ENCODE data around the gene TMUB2. TPM values are rescaled to one million over a fixed set of nuclear protein-coding genes. Genes with fewer than 3 reads are reported as not detected.

Gene TMUB2
- total RNA-seq, 2 experiments from 2014 or later, result 36.6 to 37.1 TPM

DNA sequence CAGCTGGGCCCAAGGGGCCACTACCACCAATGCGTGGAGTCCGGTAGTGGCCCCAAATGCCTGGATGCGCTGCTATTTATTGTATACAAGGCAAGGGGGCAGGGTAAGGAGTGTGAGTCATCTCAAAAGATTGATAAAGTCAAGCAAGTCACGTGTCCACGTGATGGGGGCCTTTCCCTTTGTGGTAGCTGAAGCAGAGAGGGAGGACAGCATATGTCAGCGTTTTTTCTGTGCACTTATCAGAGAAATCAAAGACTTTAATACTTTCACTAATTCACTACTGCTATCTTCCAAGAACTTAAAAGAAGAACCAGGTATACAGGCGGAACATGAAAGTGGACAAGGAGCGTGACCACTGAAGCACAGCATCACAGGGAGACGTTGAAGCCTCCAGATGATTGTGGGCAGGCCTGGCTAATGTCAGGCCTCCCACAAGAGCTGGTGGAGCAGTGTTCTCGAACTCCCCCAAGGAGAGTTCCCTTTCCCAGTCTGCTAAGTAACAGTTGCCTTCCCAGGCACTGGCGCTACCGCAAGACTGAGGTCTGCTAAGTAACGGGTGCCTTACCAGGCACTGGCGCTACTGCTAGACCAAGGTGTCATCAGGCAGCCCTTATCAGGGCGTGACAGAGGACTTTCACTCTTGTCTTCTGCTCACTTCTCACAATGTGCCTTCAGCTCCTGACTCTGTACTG, 27.1 kb upstream of the TMUB2 start:
- Mint-ChIP-seq H3K4me1 (peaks cover 5% of the 10 kb centered on the region), H3K9me3 (no peaks in the 10 kb centered on the region), H3K4me3 (no peak overlapping the region), H3K27me3 (no peaks in the 10 kb centered on the region), H3K27ac (no peak overlapping the region), H3K36me3 (ENCODE audit: low read depth) (peaks cover 11% of the 10 kb centered on the region)
- ChIA-PET POLR2A (no interaction called here), CTCF (interaction anchor here (0.8 to 2.3 kb wide), 4 partner anchors 9 to 47 kb away, joined by 3 to 8 read pairs (median 5); no protein-coding TSS in a partner anchor)
- no peak for DNase-seq

DNA sequence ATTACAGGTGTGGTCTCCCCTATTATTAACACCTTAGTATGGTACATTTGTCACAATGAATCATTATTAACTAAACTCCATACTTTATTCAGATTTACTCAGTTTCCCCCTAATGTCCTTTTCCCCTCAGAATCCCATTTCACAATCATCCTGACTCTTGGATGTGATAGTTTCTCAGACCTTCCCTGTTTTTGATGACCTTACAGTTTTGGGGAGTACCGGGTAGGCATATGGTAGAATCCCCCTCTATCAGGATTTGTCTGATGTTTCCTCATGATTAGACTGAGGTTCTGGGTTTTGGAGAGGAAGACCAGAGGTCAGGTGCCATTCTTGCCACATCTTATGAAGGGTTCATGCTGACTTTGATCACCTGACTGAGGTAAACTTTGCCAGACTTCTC, 22.3 kb upstream of the TMUB2 start:
- DNase-seq, result no peak
- no peak overlapping the region for H3K27ac Mint-ChIP-seq
- no peaks in the 10 kb centered on the region for H3K27me3 Mint-ChIP-seq
- no peak overlapping the region for H3K4me3 Mint-ChIP-seq
- ChIA-PET POLR2A (no interaction called here), CTCF (no interaction called here)
- peaks cover 7% of the 10 kb centered on the region for H3K36me3 Mint-ChIP-seq (ENCODE audit: low read depth)
- peaks cover 14% of the 10 kb centered on the region for H3K4me1 Mint-ChIP-seq
- H3K9me3 Mint-ChIP-seq, result no peaks in the 10 kb centered on the region

DNA sequence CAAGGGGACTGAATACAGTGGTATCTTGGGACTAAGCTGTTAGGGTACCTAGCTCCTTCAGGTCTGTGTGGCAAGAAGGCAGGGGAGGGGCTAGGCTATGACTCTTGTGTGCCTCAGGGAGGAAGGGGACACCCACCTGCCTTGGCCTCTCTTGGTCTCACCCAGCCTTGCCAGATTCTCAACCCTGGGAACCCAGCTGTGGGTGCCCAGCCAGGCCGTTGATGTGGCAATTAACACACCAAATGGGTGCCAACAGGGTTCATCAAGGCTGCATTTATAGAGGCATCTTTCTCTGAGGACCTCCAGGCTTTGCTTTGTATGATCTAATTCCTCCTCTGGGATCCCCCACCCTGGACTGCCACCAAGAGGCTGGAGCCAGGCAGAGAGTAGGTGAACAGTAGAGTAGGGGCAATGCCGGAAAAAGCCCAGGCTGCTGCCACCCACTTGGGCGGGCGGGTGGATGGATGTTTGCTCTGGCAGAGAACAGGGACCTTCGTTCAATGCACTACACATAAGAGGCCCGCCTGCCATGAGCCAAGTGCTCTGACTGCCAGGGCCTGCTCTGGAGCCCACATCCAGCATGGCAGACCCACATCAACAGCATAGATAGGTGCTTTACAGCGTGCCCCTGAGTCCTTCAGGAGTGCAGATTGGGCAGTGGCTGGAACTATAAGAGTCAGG, 19.5 kb upstream of the TMUB2 start:
- no peaks in the 10 kb centered on the region for H3K9me3 Mint-ChIP-seq
- peaks cover 12% of the 10 kb centered on the region for H3K4me1 Mint-ChIP-seq
- no peak overlapping the region for H3K4me3 Mint-ChIP-seq
- H3K36me3 Mint-ChIP-seq (ENCODE audit: low read depth), result no peaks in the 10 kb centered on the region
- H3K27ac Mint-ChIP-seq, result no peak overlapping the region
- CTCF ChIA-PET, result interaction anchor here (0.6 to 2.4 kb wide), 4 partner anchors 12 to 333 kb away, joined by 3 to 11 read pairs (median 6); partner anchors contain the start of gene TMUB2
- no peak for DNase-seq
- POLR2A ChIA-PET, result no interaction called here
- H3K27me3 Mint-ChIP-seq, result no peaks in the 10 kb centered on the region

DNA sequence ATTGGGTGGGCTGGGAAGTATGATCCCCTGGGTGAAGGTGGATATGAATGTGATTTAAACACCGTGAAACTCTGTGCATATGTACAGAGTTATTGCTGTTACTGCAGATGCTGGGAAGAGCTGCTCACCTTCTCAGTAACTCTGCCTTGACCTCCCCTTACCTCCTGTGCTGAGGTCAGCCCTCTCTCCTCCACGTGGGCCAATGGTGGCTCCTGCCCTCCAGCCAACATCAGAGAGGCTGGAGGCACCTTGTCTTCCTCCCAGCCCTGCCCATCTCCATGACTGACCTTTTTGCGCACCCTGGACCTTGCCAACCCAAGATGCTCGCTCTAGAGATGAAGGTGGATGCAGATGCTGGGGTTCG, 16.7 kb upstream of the TMUB2 start:
- peak overlapping the region; percentile 64 for H3K27ac Mint-ChIP-seq
- no peak overlapping the region for H3K4me3 Mint-ChIP-seq
- H3K27me3 Mint-ChIP-seq, result no peaks in the 10 kb centered on the region
- peaks cover 12% of the 10 kb centered on the region for H3K4me1 Mint-ChIP-seq
- no peaks in the 10 kb centered on the region for H3K36me3 Mint-ChIP-seq (ENCODE audit: low read depth)
- DNase-seq, result no peak
- POLR2A ChIA-PET, result no interaction called here
- no peaks in the 10 kb centered on the region for H3K9me3 Mint-ChIP-seq
- CTCF ChIA-PET, result interaction anchor here (1.7 kb wide), 1 partner anchor 47 kb away, joined by 4 read pairs; the partner anchor contains the start of gene HDAC5

DNA sequence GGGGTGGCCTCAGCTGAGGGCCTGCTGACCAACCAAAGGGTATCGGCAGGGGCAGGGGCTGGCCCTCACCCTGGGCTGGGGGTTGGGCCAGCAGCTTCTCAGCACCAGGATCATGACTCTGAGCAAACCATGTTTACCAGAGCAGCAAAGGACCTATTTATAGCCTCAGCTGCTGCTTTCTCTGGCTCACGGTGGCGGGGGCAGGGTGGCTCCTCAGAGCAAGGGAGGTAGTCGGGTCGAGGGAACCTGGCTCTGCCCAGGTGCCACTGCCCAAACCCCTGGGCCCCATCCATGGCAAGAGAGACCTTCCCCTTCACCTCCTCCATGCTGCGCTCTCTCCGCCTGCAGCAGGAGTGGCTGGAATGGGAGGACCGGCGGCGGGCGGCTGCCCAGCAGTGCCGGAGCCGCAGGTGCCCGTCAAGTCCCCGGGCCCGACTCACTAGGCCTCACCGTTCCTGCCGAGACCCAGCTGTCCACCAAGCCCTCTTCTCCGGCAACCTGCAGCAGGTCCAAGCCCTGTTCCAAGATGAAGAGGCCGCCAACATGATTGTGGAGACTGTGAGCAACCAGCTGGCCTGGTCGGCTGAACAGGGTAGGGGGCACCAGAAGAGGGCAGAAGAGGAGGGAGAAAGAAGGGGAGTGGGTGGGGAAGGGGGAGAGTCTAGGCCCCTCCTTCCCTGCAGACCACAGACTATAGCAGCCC, 16.1 kb upstream of the TMUB2 start, which contains the start of gene ASB16:
Gene ASB16 (plus strand): TSS at position 206 of the 703 bp plus-strand sequence. CDS start 86 bp downstream, at position 292.
- Mint-ChIP-seq H3K36me3 (ENCODE audit: low read depth) (peaks cover 4% of the 10 kb centered on the region), H3K4me1 (peaks cover 12% of the 10 kb centered on the region), H3K4me3 (no peak within 1 kb of the TSS), H3K27ac (peak within 1 kb of the TSS; percentile 64), H3K27me3 (no peaks in the 10 kb centered on the region), H3K9me3 (no peaks in the 10 kb centered on the region)
- no peak for DNase-seq
- POLR2A ChIA-PET, result no interaction called here
- CTCF ChIA-PET, result interaction anchor here (0.6 to 1.8 kb wide), 6 partner anchors 11 to 146 kb away, joined by 3 to 8 read pairs (median 4); partner anchors contain the start of genes HDAC5 and TMUB2

DNA sequence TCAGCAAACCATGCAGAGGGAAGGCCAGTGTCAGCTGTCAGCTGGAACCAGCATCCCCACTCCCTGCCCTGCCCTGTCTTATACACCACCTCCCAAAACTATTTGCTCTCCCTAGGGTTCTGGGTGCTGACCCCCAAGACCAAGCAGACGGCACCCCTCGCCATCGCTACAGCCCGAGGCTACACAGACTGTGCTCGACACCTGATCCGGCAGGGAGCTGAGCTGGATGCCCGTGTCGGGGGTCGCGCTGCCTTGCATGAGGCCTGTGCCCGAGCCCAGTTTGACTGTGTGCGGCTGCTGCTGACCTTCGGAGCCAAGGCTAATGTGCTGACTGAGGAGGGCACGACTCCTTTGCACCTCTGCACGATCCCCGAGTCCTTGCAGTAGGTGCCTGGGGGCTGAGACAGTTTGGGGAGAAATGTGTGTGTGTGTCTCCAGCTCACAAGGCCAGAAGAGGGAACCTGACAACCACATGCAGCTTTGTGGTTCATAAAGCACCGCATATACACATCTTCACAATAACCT, 14.8 kb upstream of the TMUB2 start:
- CTCF ChIA-PET, result interaction anchor here (0.7 to 2.2 kb wide), 6 partner anchors 8 to 145 kb away, joined by 3 to 8 read pairs (median 4); partner anchors contain the start of gene TMUB2
- H3K9me3 Mint-ChIP-seq, result no peaks in the 10 kb centered on the region
- no peaks in the 10 kb centered on the region for H3K27me3 Mint-ChIP-seq
- peaks cover 5% of the 10 kb centered on the region for H3K36me3 Mint-ChIP-seq (ENCODE audit: low read depth)
- no peak overlapping the region for H3K27ac Mint-ChIP-seq
- POLR2A ChIA-PET, result no interaction called here
- DNase-seq, result no peak
- H3K4me1 Mint-ChIP-seq, result peaks cover 12% of the 10 kb centered on the region
- no peak overlapping the region for H3K4me3 Mint-ChIP-seq

DNA sequence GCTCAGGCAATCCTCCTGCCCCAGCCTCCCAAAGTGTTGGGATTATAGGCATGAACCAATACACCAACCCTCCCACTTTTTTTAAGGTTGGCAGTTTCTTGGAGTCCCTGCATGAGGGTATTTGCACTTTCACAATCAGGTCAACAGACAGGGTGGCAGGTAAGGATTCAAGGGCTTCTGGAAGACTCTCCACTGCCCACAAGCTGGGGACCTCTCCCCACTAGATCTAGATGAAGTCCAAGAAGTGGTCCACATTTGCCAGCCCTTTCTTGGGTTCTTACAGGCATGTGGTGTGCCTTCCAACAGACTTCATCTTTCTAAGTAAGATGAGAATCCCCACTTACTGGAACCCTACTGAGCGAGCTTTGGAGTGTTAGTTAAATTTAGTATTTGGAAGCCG, 12.3 kb upstream of the TMUB2 start:
- H3K36me3 Mint-ChIP-seq (ENCODE audit: low read depth), result peaks cover 15% of the 10 kb centered on the region
- H3K27ac Mint-ChIP-seq, result no peak overlapping the region
- ChIA-PET CTCF (interaction anchor here (0.6 to 1.0 kb wide), 2 partner anchors 36 to 1054 kb away, joined by 3 read pairs; no protein-coding TSS in a partner anchor), POLR2A (no interaction called here)
- H3K4me1 Mint-ChIP-seq, result no peaks in the 10 kb centered on the region
- DNase-seq, result no peak
- no peaks in the 10 kb centered on the region for H3K9me3 Mint-ChIP-seq
- no peaks in the 10 kb centered on the region for H3K27me3 Mint-ChIP-seq
- no peak overlapping the region for H3K4me3 Mint-ChIP-seq

DNA sequence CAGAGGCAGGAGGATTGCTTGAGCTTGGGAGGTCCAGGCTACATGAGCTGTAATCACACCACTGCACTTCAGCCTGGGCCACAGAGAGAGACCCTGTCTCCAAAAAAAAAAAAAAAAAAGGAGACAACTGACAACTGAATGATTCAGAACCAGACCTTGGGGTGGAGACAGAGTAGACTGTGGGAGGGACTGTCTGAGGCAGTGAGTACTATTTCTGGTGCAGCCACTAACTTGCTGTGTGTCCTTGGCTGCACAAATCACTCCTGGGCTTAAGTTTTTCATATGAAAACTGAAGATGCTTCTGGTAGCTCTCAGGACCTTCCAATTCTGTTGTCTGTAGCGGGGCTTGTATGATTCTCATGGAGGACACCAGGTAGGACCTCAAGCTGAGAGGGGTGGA, 10.5 kb upstream of the TMUB2 start:
- H3K27me3 Mint-ChIP-seq, result no peaks in the 10 kb centered on the region
- H3K9me3 Mint-ChIP-seq, result no peaks in the 10 kb centered on the region
- peaks cover 15% of the 10 kb centered on the region for H3K36me3 Mint-ChIP-seq (ENCODE audit: low read depth)
- CTCF ChIA-PET, result no interaction called here
- H3K27ac Mint-ChIP-seq, result no peak overlapping the region
- no peak for DNase-seq
- POLR2A ChIA-PET, result no interaction called here
- H3K4me1 Mint-ChIP-seq, result no peaks in the 10 kb centered on the region
- no peak overlapping the region for H3K4me3 Mint-ChIP-seq

DNA sequence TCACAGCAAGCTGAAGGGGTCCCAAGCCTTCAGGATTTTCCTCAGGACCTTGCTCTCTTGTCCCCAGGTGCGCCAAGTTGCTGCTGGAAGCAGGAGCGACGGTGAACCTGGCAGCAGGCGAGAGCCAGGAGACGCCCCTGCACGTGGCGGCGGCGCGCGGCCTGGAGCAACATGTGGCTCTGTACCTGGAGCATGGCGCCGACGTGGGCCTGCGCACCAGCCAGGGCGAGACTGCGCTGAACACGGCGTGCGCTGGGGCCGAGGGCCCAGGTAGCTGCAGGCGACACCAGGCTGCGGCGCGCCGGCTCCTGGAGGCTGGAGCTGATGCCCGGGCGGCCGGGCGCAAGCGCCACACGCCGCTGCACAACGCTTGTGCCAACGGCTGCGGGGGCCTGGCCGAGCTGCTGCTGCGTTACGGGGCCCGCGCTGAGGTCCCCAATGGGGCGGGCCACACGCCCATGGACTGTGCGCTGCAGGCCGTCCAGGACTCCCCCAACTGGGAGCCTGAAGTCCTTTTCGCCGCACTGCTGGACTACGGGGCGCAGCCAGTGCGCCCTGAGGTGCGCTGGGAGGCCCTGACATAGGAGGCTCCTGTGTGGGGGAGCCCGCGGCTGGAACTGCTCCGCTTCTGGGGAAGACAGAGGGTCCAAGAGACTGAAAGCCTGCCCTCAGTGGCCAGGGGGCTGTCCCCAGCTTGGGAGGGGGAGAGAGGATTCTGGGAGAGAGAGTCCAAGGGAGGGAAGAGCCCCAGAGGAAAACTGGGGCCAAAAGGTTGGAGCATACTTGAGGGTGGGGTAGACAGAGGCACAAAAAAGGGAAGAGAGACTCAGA, 9.9 kb upstream of the TMUB2 start:
- Mint-ChIP-seq H3K4me3 (no peak overlapping the region), H3K4me1 (peaks cover 3% of the 10 kb centered on the region), H3K9me3 (no peaks in the 10 kb centered on the region), H3K36me3 (ENCODE audit: low read depth) (peaks cover 19% of the 10 kb centered on the region), H3K27me3 (no peaks in the 10 kb centered on the region), H3K27ac (no peak overlapping the region)
- CTCF ChIA-PET, result no interaction called here
- no peak for DNase-seq
- POLR2A ChIA-PET, result no interaction called here

DNA sequence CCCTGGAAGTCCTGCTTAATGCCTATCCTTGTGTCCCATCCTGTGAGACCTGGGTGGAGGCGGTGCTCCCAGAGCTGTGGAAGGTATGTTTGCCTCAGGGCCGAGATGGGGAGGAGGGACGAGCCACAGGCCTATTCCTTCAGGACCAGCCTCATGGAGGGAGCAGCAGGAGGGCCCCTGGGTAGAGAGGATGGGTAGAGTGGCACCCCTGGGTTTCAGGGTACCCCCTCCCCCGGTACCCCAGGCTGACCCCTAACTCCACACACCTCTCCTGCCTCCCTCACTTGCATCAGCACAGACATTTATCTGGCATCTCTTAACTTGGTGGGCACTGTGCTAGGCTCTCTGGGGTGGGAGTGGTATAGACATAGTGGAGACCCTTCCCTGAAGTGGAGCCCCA, 9.1 kb upstream of the TMUB2 start:
- H3K4me3 Mint-ChIP-seq, result no peak overlapping the region
- H3K9me3 Mint-ChIP-seq, result no peaks in the 10 kb centered on the region
- H3K27me3 Mint-ChIP-seq, result no peaks in the 10 kb centered on the region
- no peak for DNase-seq
- ChIA-PET POLR2A (no interaction called here), CTCF (no interaction called here)
- H3K36me3 Mint-ChIP-seq (ENCODE audit: low read depth), result peaks cover 26% of the 10 kb centered on the region
- peaks cover 8% of the 10 kb centered on the region for H3K4me1 Mint-ChIP-seq
- no peak overlapping the region for H3K27ac Mint-ChIP-seq

DNA sequence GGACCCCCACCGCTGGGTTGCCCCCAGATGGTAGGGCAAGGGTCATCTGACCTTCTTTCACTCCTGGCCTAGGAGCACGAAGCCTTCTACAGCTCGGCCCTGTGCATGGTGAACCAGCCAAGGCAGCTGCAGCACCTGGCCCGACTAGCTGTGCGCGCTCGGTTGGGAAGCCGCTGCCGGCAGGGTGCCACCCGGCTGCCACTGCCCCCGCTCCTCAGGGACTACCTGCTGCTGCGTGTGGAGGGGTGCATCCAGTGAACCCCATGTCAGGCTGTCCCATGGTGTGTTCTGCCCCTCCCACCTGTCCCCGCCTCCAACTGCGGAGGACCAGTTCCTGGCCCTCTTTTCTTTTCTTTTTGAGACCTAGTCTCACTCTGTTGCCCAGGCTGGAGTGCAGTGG, 8.6 kb upstream of the TMUB2 start:
- ChIA-PET POLR2A (no interaction called here), CTCF (interaction anchor here (1.0 kb wide), 1 partner anchor 9 kb away, joined by 3 read pairs; no protein-coding TSS in a partner anchor)
- Mint-ChIP-seq H3K27me3 (no peaks in the 10 kb centered on the region), H3K27ac (no peak overlapping the region), H3K36me3 (ENCODE audit: low read depth) (peaks cover 26% of the 10 kb centered on the region), H3K9me3 (no peaks in the 10 kb centered on the region), H3K4me3 (no peak overlapping the region), H3K4me1 (peaks cover 10% of the 10 kb centered on the region)
- DNase-seq, result no peak

DNA sequence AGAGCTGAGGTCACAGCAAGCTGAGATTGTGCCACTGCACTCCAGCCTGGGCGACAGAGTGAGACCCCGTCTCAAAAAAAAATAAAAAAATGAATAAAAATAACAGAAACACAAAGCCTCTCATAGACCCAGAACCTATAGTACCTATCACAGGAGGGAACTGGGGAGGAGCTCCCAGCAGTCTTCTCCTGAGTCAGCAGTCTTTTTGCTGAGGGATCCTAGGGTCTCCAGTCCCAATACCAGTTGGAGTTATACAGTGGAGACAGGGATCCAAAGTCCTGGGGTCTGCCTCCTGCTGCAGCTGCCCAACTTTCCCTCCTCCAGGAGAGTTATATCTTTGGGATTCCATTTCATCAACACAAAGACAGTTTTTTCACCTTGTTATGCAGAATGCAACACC, 3.7 kb upstream of the TMUB2 start:
- POLR2A ChIA-PET, result no interaction called here
- Mint-ChIP-seq H3K4me3 (no peak overlapping the region), H3K4me1 (peaks cover 34% of the 10 kb centered on the region), H3K36me3 (ENCODE audit: low read depth) (peaks cover 30% of the 10 kb centered on the region), H3K27ac (peak overlapping the region; percentile 50), H3K9me3 (no peaks in the 10 kb centered on the region), H3K27me3 (no peaks in the 10 kb centered on the region)
- CTCF ChIA-PET, result interaction anchor here (0.6 to 0.8 kb wide), 2 partner anchors 11 to 29 kb away, joined by 3 to 5 read pairs; no protein-coding TSS in a partner anchor
- no peak for DNase-seq

Data from activated CD4-positive, alpha-beta T cell treated with anti-CD3 and anti-CD28 coated beads, Interleukin-2, amount 10 ng/mL, durations not matched to agents 7 days and 5 days (primary cell).